Osteocyte (in vitro differentiated cells): Measurements from ENCODE around the gene CLPTM1L. TPM values are rescaled to one million over a fixed set of nuclear protein-coding genes. Genes with fewer than 3 reads are reported as not detected.
A peak's percentile ranks its signal among the peaks of the same experiment; 100 is the strongest.
"Not testable (repeated sequence)": the region's sequence is repeated elsewhere in the genome, so short reads cannot be mapped to it uniquely, and the experiment has no call there.

Experiments used
- DNase-seq: peaks from one replicate; pipeline ENCODE4 v3.0.0; 2021; ENCODE audit warnings: mixed read lengths; ENCODE audit not compliant: unreplicated experiment; ENCODE audit errors: extremely low spot score
- H3K27ac Mint-ChIP-seq: one replicate; pipeline ENCODE4 v1.8.0; 2021; ENCODE audit warnings: mild to moderate bottlenecking, mixed read lengths; ENCODE audit not compliant: unreplicated experiment
- H3K27me3 Mint-ChIP-seq: one replicate; pipeline ENCODE4 v1.8.0; 2021; ENCODE audit warnings: mixed read lengths; ENCODE audit not compliant: unreplicated experiment
- H3K36me3 Mint-ChIP-seq: one replicate; pipeline ENCODE4 v1.8.0; 2021; ENCODE audit warnings: mixed read lengths; ENCODE audit not compliant: unreplicated experiment
- H3K4me1 Mint-ChIP-seq: one replicate; pipeline ENCODE4 v1.8.0; 2021; ENCODE audit warnings: mixed read lengths; ENCODE audit not compliant: unreplicated experiment
- H3K4me3 Mint-ChIP-seq: one replicate; pipeline ENCODE4 v1.8.0; 2021; ENCODE audit warnings: mild to moderate bottlenecking, moderate library complexity, mixed read lengths; ENCODE audit not compliant: unreplicated experiment
- H3K9me3 Mint-ChIP-seq: one replicate; pipeline ENCODE4 v1.8.0; 2021; ENCODE audit warnings: mixed read lengths; ENCODE audit not compliant: unreplicated experiment
- total RNA-seq: library from RNA; stranded (reverse); gene quantifications from 2 replicates; pipeline ENCODE4 v1.2.1, GENCODE V29; 2021
- TF ChIP-seq, protein P1 (sequence below): fragments of 200-600 bp; sonication (generic); IDR thresholded peaks from 2 replicates; pipeline ENCODE4 v1.5.0; 2021; ENCODE audit warnings: antibody characterized with exemption, mild to moderate bottlenecking, moderate library complexity

Gene CLPTM1L
- total RNA-seq, 1 donor from 2014 or later: 93.1 TPM

GRCh38 chr5:1285883-1286291, 59.0 kb downstream of the CLPTM1L start:
- H3K36me3 Mint-ChIP-seq: no peaks in the 10 kb centered on the region
- H3K4me3 Mint-ChIP-seq: no peak overlapping the region
- H3K9me3 Mint-ChIP-seq: peaks cover 9% of the 10 kb centered on the region
- TF ChIP-seq, protein P1, sequence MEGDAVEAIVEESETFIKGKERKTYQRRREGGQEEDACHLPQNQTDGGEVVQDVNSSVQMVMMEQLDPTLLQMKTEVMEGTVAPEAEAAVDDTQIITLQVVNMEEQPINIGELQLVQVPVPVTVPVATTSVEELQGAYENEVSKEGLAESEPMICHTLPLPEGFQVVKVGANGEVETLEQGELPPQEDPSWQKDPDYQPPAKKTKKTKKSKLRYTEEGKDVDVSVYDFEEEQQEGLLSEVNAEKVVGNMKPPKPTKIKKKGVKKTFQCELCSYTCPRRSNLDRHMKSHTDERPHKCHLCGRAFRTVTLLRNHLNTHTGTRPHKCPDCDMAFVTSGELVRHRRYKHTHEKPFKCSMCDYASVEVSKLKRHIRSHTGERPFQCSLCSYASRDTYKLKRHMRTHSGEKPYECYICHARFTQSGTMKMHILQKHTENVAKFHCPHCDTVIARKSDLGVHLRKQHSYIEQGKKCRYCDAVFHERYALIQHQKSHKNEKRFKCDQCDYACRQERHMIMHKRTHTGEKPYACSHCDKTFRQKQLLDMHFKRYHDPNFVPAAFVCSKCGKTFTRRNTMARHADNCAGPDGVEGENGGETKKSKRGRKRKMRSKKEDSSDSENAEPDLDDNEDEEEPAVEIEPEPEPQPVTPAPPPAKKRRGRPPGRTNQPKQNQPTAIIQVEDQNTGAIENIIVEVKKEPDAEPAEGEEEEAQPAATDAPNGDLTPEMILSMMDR: no peak
- no peaks in the 10 kb centered on the region for H3K4me1 Mint-ChIP-seq
- H3K27ac Mint-ChIP-seq: no peak overlapping the region
- peak; percentile 82 for DNase-seq
- H3K27me3 Mint-ChIP-seq: peaks cover 5% of the 10 kb centered on the region

DNA sequence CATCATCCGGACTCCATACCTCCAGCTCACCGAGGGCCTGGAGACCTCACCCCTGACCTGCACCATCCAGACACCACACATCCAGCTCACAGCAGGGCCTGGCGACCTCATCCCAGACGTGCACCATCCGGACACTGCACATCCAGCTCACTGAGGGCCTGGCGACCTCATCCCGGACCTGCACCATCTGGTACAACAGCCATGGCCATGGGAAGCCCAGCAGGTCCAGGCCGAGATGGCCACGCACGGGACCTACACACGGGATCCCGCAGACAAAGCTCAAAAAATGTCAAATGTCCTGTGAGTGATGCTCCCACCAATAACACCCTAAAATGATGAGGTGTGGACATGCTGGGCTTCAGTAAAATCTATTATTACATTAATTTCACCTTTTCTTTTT, 59.8 kb downstream of the CLPTM1L start:
- Mint-ChIP-seq H3K36me3 (no peaks in the 10 kb centered on the region), H3K4me3 (no peak overlapping the region), H3K27ac (no peak overlapping the region), H3K4me1 (no peaks in the 10 kb centered on the region), H3K27me3 (peaks cover 5% of the 10 kb centered on the region), H3K9me3 (peaks cover 9% of the 10 kb centered on the region)
- TF ChIP-seq, protein P1: no peak
- peak; percentile 62 for DNase-seq

- H3K27ac Mint-ChIP-seq, H3K4me1 Mint-ChIP-seq: not testable (repeated sequence)
Measured at GRCh38 chr5:1284336-1284970, 60.4 kb downstream of the CLPTM1L start.

DNA sequence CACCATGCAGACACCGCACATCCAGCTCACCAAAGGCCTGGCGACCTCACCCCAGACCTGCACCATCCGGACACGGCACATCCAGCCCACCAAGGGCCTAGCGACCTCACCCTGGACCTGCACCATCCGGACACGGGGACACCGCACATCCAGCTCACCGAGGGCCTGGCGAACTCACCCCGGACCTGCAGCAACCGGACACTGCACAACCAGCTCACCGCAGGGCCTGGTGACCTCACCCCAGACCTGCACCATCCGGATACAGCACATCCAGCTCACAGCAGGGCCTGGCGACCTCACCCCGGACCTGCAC, 61.2 kb downstream of the CLPTM1L start:
- not testable (repeated sequence) for H3K9me3 Mint-ChIP-seq, H3K27ac Mint-ChIP-seq, H3K4me3 Mint-ChIP-seq, H3K27me3 Mint-ChIP-seq, H3K36me3 Mint-ChIP-seq, H3K4me1 Mint-ChIP-seq
- peak; percentile 73 for DNase-seq

More at GRCh38 chr5:1284336-1284970, 60.4 kb downstream of the CLPTM1L start:
- not testable (repeated sequence) for H3K27me3 Mint-ChIP-seq, H3K4me3 Mint-ChIP-seq, H3K36me3 Mint-ChIP-seq, H3K9me3 Mint-ChIP-seq
- DNase-seq: peak; percentile 73

GRCh38 chr5:1282993-1283728, 61.7 kb downstream of the CLPTM1L start:
- H3K27ac Mint-ChIP-seq, H3K9me3 Mint-ChIP-seq, H3K4me3 Mint-ChIP-seq, H3K36me3 Mint-ChIP-seq, DNase-seq, H3K27me3 Mint-ChIP-seq, H3K4me1 Mint-ChIP-seq: not testable (repeated sequence)

- H3K27me3 Mint-ChIP-seq: no peaks in the 10 kb centered on the region
- peaks cover 4% of the 10 kb centered on the region for H3K9me3 Mint-ChIP-seq
- no peaks in the 10 kb centered on the region for H3K36me3 Mint-ChIP-seq
- no peak overlapping the region for H3K4me3 Mint-ChIP-seq
- no peak overlapping the region for H3K27ac Mint-ChIP-seq
- H3K4me1 Mint-ChIP-seq: no peaks in the 10 kb centered on the region
- DNase-seq: no peak
- TF ChIP-seq, protein P1: no peak
Measured at GRCh38 chr5:1282131-1282992, 62.5 kb downstream of the CLPTM1L start.
